GM12874 (cell line): ENCODE data around the gene DIP2B.

Experiments used
- CTCF ChIP-seq: IDR thresholded peaks from 2 replicates; pipeline ENCODE4 v1.5.1; 2011; ENCODE audit warnings: low read depth, mild to moderate bottlenecking, control low read depth, low read length, moderate library complexity; ENCODE audit not compliant: insufficient read depth

The DIP2B gene

GRCh38 chr12:50505675-50506530 lies 1.1 kb downstream of the DIP2B start:
- no peak for TF ChIP-seq CTCF

GRCh38 chr12:50506753-50507473 lies 2.1 kb downstream of the DIP2B start:
- no peak for TF ChIP-seq CTCF

GRCh38 chr12:50507474-50507838 lies 2.7 kb downstream of the DIP2B start:
- no peak for TF ChIP-seq CTCF

- TF ChIP-seq CTCF, result no peak
These were observed 3.1 kb downstream of the DIP2B start for GRCh38 chr12:50507930-50508329.

GRCh38 chr12:50508414-50508813 lies 3.6 kb downstream of the DIP2B start:
- no peak for TF ChIP-seq CTCF

GRCh38 chr12:50508970-50509663 lies 4.3 kb downstream of the DIP2B start:
- TF ChIP-seq CTCF, result no peak

GRCh38 chr12:50514526-50515276 lies 9.9 kb downstream of the DIP2B start:
- no peak for TF ChIP-seq CTCF
